ENCODE data around the gene SMCHD1.

GRCh38 chr18:2850816-2851215, 195.3 kb downstream of the SMCHD1 start:
- TF ChIP-seq, protein P1, sequence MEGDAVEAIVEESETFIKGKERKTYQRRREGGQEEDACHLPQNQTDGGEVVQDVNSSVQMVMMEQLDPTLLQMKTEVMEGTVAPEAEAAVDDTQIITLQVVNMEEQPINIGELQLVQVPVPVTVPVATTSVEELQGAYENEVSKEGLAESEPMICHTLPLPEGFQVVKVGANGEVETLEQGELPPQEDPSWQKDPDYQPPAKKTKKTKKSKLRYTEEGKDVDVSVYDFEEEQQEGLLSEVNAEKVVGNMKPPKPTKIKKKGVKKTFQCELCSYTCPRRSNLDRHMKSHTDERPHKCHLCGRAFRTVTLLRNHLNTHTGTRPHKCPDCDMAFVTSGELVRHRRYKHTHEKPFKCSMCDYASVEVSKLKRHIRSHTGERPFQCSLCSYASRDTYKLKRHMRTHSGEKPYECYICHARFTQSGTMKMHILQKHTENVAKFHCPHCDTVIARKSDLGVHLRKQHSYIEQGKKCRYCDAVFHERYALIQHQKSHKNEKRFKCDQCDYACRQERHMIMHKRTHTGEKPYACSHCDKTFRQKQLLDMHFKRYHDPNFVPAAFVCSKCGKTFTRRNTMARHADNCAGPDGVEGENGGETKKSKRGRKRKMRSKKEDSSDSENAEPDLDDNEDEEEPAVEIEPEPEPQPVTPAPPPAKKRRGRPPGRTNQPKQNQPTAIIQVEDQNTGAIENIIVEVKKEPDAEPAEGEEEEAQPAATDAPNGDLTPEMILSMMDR (IDR thresholded peaks at IDR 0.05; ENCODE audit: borderline replicate concordance, extremely low read depth, low read length, poor library complexity, severe bottlenecking), result no peak
- TF ChIP-seq EZH2 (IDR thresholded peaks at IDR 0.05; ENCODE audit: borderline replicate concordance, low read depth, low read length, severe bottlenecking), result no peak

Data from DND-41 (cell line).